OCI-LY3 (cell line): ENCODE measurements around the gene C1orf226.
"Not testable (repeated sequence)": the region's sequence is repeated elsewhere in the genome, so short reads cannot be mapped to it uniquely, and the experiment has no call there.

Experiments
- CTCF ChIP-seq: fragments of 200-600, 300-600 bp; sonication (generic); IDR thresholded peaks from 2 replicates; pipeline ENCODE4 v1.5.1; 2014; ENCODE audit warnings: antibody characterized with exemption, low read length, low read depth
- EZH2phosphoT487 ChIP-seq: fragments of 200-600 bp; shearing (Covaris generic); IDR thresholded peaks from 2 replicates; pipeline ENCODE4 v1.6.1; 2018; ENCODE audit warnings: antibody characterized with exemption, mixed run types, low read depth

GRCh38 chr1:162432977-162433713, 51.6 kb downstream of the C1orf226 start:
- TF ChIP-seq EZH2phosphoT487, CTCF: not testable (repeated sequence)
